Body of pancreas (tissue), 4 donors: Measurements from ENCODE around the gene SPON2.

ENCODE experiments used
- CTCF ChIP-seq, 7 experiments: fragments of 450-650 bp in 4 of 7; fragments of 200-600 bp in 3 of 7; sonication (generic) in 3 of 7; IDR thresholded peaks; one replicate each; pipeline ENCODE4 v1.5.1; 2016 to 2019; ENCODE audit warnings: antibody characterized with exemption in 7 of 7
- POLR2A ChIP-seq, 3 donors: fragments of 450-650 bp; IDR thresholded peaks; one replicate each; pipeline ENCODE4 v1.6.1; 2016; ENCODE audit warnings: antibody characterized with exemption in 3 of 3, mild to moderate bottlenecking in 2 of 3

- TF ChIP-seq CTCF (IDR thresholded peaks at IDR 0.05), result no peak
- TF ChIP-seq POLR2A (IDR thresholded peaks at IDR 0.05), result no peak
Measured at GRCh38 chr4:1139860-1140259, 32.5 kb downstream of the SPON2 start.
